HL-60/S4 (cell line): ENCODE results near the gene LAMA3.

Experiments
- in situ Hi-C: fragments of 300-500 bp; cut with MboI; formaldehyde crosslinking; loops from 2 replicates; pipeline ENCODE4 v1.14.3; 2022; ENCODE audit warnings: low sequenced_read_pairs

LAMA3 gene

DNA sequence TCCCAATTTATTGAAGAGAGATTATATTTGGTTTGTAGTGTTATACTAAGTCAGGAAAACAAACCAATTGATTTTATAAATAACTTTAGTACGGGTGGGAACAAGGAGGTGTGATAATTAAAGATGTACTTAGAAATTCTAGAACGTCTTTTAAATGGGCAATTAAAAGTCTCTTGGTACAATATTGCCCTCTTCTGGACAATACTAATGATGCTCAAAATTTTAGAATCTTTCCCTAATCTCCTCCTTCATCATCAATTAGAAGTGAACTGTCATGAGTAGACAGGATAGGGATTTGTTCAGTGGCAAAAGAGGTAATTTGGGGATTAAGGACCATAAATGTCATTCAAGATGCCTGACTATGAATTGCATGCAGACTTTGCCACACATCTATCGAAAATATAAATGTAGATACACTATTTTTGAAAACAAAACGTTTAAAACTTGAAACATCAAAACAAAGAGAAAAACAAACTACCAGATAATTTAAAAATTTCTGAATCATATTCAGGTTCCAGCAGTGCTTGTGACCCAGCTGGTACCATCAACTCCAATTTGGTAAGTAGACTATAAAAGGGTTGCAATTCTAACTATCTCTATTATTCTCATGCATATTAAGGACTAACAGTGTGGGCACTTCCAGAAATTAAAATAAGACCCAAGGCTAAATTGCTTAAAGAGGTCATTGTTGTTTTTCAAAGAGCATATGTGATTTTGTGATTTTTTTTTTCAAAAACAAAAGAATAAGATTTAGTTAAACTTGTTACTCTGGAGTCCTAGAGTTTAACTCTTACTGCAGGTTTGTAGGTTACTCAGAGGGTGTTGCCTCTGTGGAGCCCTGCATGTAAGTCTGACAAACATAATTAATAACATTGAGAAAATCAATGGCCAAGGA is 123.5 kb downstream of the LAMA3 start:
- in situ Hi-C loops = loop anchor here (25.0 kb wide), 2 partner anchors 200 to 300 kb away; partner anchors contain the start of gene RMC1

DNA sequence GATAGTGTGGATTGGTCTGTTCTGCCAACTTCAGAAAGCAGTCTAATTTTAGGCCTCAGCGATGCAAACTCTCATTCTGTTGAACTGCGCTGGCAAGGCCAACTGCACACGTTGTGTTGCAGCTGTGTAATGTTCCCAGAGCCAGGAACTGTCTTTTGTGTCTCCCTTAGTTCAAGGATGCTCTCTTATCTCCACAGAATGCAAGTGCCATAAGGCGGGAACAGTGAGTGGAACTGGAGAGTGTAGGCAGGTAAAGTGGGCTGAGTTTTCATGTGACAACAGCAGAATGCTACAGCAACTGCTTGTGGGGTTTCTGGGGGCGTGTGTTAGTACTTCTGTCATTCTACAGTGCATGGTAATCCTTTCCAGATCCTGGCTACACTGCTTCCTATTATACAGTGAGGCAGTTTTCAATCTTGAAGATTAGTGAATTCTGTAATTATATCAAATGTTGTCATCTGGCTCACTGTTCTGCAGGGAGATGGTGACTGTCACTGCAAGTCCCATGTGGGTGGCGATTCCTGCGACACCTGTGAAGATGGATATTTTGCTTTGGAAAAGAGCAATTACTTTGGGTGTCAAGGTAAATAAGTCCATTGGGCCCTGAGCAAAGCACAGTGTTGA is 125.8 kb downstream of the LAMA3 start:
- in situ Hi-C loops = loop anchor here (25.0 kb wide), 2 partner anchors 203 to 303 kb away; partner anchors contain the start of gene RMC1

DNA sequence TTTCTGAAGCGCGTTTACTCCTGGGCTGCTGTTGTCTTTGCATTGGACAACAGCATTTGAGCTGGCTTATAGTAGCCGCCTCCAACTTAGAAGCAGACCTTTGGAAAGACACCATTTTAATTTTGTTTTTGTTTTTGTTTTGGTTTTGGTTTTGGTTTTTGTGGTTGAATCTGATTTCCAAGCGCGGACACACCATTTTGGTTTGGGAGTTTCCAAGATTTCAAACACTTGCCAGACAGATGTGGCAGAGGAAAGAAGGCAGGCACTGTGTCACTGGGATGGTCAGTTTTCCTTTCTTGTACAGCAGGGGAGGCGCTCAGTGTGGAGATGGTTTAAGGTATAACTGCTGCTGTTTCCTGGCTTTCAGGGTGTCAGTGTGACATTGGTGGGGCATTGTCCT is 126.8 kb downstream of the LAMA3 start:
- in situ Hi-C loops = loop anchor here (25.0 kb wide), 2 partner anchors 204 to 304 kb away; partner anchors contain the start of gene RMC1

DNA sequence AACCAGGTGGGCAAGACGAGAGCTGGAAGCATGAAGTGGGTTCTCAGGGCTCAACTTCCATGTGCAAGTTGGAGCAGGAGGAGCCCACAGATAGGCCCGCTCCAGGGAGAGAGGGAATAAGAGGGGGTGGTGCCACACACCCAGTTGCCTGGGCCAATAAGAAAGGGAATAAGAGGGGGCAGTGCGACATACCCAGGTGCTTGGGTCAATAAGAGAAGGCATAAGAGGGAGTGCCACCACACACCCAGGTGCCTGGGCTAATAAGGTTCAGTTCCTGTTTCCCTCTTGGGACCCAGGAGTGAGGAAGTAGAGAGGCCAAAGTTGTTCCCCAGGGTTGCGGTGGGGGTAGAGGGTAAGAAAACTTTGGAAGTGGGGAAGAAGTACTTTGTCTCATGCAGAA is 127.5 kb downstream of the LAMA3 start:
- in situ Hi-C loops = loop anchor here (25.0 kb wide), 2 partner anchors 204 to 304 kb away; partner anchors contain the start of gene RMC1

GRCh38 chr18:23819001-23819400 is 129.7 kb downstream of the LAMA3 start:
- in situ Hi-C loops = loop anchor here (25.0 kb wide), 2 partner anchors 207 to 307 kb away; partner anchors contain the start of gene RMC1

GRCh38 chr18:23822590-23823385 is 133.5 kb downstream of the LAMA3 start:
- in situ Hi-C loops = loop anchor here (25.0 kb wide), 2 partner anchors 210 to 310 kb away; partner anchors contain the start of gene RMC1

DNA sequence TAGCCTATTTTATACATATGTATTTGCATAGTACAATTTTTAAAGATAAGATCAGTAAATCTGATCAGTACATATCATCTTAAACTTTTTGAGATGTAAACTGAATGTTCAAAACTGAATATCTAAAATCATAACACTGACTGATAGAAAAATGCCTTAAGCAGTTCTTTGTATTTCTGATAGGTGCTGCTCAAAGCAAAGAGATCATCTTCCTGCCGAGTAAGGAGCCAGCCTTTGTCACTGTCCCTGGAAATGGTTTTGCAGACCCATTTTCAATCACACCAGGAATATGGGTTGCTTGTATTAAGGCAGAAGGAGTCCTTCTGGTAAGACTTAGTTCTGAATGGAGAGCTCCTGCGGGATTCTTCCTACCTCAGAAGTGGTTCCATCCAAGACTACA is 135.0 kb downstream of the LAMA3 start:
- in situ Hi-C loops = loop anchor here (25.0 kb wide), 2 partner anchors 212 to 312 kb away; partner anchors contain the start of gene RMC1

DNA sequence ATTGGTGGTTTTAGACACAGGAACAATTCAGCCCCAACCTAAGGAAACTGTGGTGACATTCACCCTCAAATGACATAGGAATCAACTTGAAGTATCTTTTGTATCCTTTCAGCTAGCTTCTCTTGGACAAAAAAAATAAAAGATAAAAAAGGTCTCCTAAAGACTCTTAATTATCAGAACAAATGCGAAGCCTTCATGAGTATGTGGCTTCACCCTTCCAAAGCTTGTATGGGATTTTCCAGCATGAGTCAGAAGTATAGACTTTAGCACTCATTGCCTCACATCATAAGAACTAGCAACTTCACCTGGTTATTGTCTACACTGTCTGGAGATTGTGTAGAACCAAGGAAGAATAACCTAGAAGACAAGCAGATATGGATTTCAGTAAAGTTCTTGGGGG is 135.4 kb downstream of the LAMA3 start:
- in situ Hi-C loops = loop anchor here (25.0 kb wide), 2 partner anchors 212 to 312 kb away; partner anchors contain the start of gene RMC1

DNA sequence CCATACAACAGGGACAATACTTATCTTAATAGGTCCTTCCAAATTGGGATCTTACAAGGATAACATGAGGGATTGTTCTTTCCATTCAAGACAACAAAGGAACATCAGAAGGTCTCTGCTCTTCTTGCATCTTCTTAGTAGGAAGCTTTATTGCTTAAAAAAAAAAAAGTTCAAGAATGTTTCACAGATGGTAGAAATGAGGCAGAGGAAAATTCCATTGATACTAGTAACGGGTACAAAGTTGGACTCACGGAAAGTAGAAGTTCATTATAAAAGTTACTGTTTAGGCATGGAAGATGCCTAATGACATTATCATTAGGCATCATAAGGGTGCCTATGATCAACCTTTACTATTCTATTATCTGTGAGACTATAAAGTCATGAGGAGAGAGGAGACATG is 136.2 kb downstream of the LAMA3 start:
- in situ Hi-C loops = no loop called here

- in situ Hi-C loops = no loop called here
These were observed 136.7 kb downstream of the LAMA3 start for GRCh38 chr18:23825978-23826405.

- in situ Hi-C loops = no loop called here
These were observed 137.8 kb downstream of the LAMA3 start for GRCh38 chr18:23826850-23827620.

- in situ Hi-C loops = no loop called here
These were observed 138.4 kb downstream of the LAMA3 start for GRCh38 chr18:23827681-23828080.

DNA sequence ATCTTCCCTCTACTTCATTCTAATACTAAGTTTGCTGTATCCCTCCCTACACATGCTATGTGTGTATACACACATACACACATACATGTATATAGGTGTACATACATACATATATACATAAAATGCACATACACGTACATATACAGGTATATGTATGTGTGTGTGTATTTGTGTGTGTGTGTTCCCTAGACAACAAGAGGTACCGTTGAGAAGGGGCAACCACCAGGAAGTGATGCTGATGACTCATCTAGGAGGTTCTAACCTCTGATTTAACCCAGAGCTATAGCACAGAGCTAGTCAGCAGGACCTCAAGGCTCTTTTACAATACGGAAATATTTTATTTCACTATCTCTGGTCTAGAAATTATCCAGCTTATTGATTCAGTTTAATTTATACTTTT is 139.2 kb downstream of the LAMA3 start:
- in situ Hi-C loops = no loop called here

DNA sequence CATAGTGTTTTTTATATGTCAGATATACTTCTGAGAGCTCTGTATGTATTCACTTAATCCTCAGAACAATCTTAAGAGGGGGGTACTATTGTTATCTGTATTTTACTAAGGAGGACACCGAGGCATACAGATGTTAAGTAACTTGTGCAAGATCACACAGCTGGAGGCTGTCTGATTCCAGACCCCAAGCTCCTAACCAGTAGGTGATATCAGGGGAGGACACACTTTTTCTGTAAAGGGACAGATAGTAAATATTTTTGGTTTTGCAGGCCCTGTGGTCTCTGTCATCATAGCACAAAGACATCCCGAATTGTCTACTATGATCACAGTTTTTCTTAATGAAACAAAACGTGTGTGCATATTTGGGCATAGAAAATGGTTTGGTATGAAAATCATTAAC is 143.7 kb downstream of the LAMA3 start:
- in situ Hi-C loops = no loop called here

- in situ Hi-C loops = no loop called here
These were observed 144.5 kb downstream of the LAMA3 start for GRCh38 chr18:23833714-23834113.

- in situ Hi-C loops = no loop called here
These were observed 145.8 kb downstream of the LAMA3 start for GRCh38 chr18:23835091-23835490.

DNA sequence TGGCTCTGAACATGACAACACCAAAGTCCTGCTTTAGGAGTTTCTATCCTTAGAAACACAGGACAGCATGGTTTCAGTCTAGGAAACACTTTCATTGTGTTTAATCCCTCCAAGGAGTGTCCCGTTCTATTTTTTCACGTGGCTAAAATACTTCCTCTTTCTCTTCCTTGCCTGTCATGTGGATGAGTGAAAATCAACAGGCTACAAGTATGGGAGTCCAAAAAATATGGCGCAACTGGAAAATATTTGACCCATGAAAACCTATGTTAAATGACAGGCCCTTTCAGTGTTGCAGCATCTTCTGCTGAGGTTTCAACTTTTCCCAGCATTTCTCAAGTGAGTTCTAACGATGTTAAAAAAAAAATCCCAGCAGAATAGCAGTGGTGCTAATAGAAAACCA is 146.3 kb downstream of the LAMA3 start:
- in situ Hi-C loops = no loop called here

DNA sequence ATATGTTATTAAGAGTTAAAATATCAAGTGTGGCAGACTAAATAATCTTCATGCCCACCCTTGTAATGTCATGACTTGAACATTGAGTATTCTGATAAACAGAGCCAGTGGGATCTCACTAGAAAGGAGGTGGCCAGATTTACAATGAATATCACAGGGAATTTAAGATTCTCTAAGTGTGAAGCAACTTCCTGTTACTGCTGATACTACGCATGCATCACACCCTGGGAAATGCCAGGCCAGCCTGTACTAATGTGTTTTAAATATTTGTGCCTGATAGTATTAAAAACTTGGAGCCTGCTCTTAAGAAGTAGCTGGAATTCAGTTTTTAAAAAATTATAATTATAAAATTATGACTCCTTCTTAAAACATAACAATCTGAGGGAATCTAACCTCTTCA is 148.3 kb downstream of the LAMA3 start:
- in situ Hi-C loops = no loop called here

GRCh38 chr18:23838233-23838632 is 149.0 kb downstream of the LAMA3 start:
- in situ Hi-C loops = no loop called here

DNA sequence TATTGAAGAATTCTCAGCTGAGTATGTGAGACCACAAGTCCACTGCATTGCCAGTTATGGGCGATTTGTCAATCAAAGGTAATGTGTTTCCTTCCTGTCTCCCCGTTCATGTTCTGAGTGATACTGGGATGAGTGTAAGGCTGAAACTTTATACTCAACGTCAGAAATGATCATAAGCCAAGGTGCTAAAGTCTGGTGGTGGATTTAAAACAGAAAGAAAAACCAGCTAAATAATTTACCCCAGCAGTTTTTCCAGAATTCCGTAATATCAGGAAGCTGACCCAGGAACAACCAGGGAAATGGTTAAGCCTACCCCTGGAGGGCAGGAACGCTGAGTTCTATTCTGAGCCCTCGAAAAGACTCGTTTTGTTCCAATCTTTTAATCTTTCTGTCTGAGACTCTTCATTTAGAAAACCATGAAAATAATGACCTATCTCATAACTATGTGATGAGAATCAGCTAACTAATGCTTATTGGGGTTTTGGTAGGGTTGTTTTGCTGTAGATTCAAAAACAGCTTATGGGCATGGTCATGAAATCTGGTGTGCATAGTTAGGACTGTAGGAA is 149.6 kb downstream of the LAMA3 start:
- in situ Hi-C loops = no loop called here
